Measurements from ENCODE around the gene TFPI2.

The TFPI2 gene

GRCh38 chr7:93858857-93859256 is 31.7 kb downstream of the TFPI2 start:
- no peak for TF ChIP-seq CTCF (IDR thresholded peaks at IDR 0.05)

GRCh38 chr7:93856323-93856722 is 34.2 kb downstream of the TFPI2 start:
- TF ChIP-seq CTCF (IDR thresholded peaks at IDR 0.05), result no peak

GRCh38 chr7:93855797-93856196 is 34.8 kb downstream of the TFPI2 start:
- no peak for TF ChIP-seq CTCF (IDR thresholded peaks at IDR 0.05)

GRCh38 chr7:93854480-93854879 is 36.1 kb downstream of the TFPI2 start:
- no peak for TF ChIP-seq CTCF (IDR thresholded peaks at IDR 0.05)

GRCh38 chr7:93851536-93851935 is 39.0 kb downstream of the TFPI2 start:
- no peak for TF ChIP-seq CTCF (IDR thresholded peaks at IDR 0.05)

GRCh38 chr7:93843260-93843659 is 47.3 kb downstream of the TFPI2 start:
- no peak for TF ChIP-seq CTCF (IDR thresholded peaks at IDR 0.05)

GRCh38 chr7:93838966-93839365 is 51.6 kb downstream of the TFPI2 start:
- no peak for TF ChIP-seq CTCF (IDR thresholded peaks at IDR 0.05)

GRCh38 chr7:93837245-93837644 is 53.3 kb downstream of the TFPI2 start:
- TF ChIP-seq CTCF (IDR thresholded peaks at IDR 0.05), result no peak
